HepG2 (cell line): ENCODE data around the gene INHA. TPM values are rescaled to one million over a fixed set of nuclear protein-coding genes. Genes with fewer than 3 reads are reported as not detected.

Experiments used
- CHD2 ChIP-seq: IDR thresholded peaks from 2 replicates; pipeline ENCODE4 v1.6.1; 2011; ENCODE audit warnings: low read depth, low read length, improper control_type of control experiment
- HNF1B ChIP-seq: sonication (generic); formaldehyde crosslinking; IDR thresholded peaks from 2 replicates; pipeline ENCODE4 v1.5.1; 2020; ENCODE audit warnings: mild to moderate bottlenecking, moderate library complexity, missing genetic modification reagents
- MEIS2 ChIP-seq: sonication (generic); formaldehyde crosslinking; IDR thresholded peaks from 2 replicates; pipeline ENCODE4 v1.9.0; 2021; ENCODE audit warnings: mild to moderate bottlenecking, missing genetic modification reagents
- PBX2 ChIP-seq: IDR thresholded peaks from 2 replicates; pipeline ENCODE4 v1.6.1; 2016; ENCODE audit warnings: control low read depth
- POGK ChIP-seq: sonication (generic); formaldehyde crosslinking; conservative IDR thresholded peaks from 2 replicates; pipeline ENCODE4 v1.8.0; 2022; ENCODE audit warnings: mild to moderate bottlenecking, moderate library complexity, missing genetic modification reagents
- PRDM10 ChIP-seq: sonication (generic); formaldehyde crosslinking; IDR thresholded peaks from 2 replicates; pipeline ENCODE4 v1.4.0; 2020; ENCODE audit warnings: low read depth, missing genetic modification reagents
- SRSF4 ChIP-seq: fragments of 200-400 bp; formaldehyde crosslinking; IDR thresholded peaks from one replicate; pipeline ENCODE4 v1.6.1; 2018; ENCODE audit warnings: mild to moderate bottlenecking, low read depth, low read length, moderate library complexity; ENCODE audit not compliant: poor library complexity, severe bottlenecking
- TEAD3 ChIP-seq: optimal IDR thresholded peaks from 2 replicates; pipeline ENCODE3; 2016; ENCODE audit warnings: borderline replicate concordance
- TEF ChIP-seq: sonication (generic); formaldehyde crosslinking; IDR thresholded peaks from 2 replicates; pipeline ENCODE4 v1.5.0; 2020; ENCODE audit warnings: missing genetic modification reagents
- TERF1 ChIP-seq: sonication (generic); formaldehyde crosslinking; IDR thresholded peaks from 2 replicates; pipeline ENCODE4 v1.8.0; 2022; ENCODE audit warnings: mild to moderate bottlenecking, missing genetic modification reagents, moderate library complexity
- YEATS2 ChIP-seq: sonication (generic); formaldehyde crosslinking; IDR thresholded peaks from 2 replicates; pipeline ENCODE4 v1.4.0; 2020; ENCODE audit warnings: missing genetic modification reagents, borderline replicate concordance
- ZFP91 ChIP-seq: sonication (generic); formaldehyde crosslinking; IDR thresholded peaks from 2 replicates; pipeline ENCODE4 v1.9.0; 2022; ENCODE audit warnings: missing genetic modification reagents, mild to moderate bottlenecking, borderline replicate concordance
- ZNF143 ChIP-seq: sonication (generic); formaldehyde crosslinking; IDR thresholded peaks from 2 replicates; pipeline ENCODE4 v1.4.0; 2020; ENCODE audit warnings: missing genetic modification reagents
- ZNF563 ChIP-seq: sonication (generic); formaldehyde crosslinking; IDR thresholded peaks from 2 replicates; pipeline ENCODE4 v1.8.0; 2022; ENCODE audit warnings: mild to moderate bottlenecking, moderate library complexity, missing genetic modification reagents
- ZNF792 ChIP-seq: IDR thresholded peaks from 2 replicates; pipeline ENCODE4 v1.6.1; 2016
- polyA plus RNA-seq, 8 experiments: library from polyadenylated mRNA; depleted of rRNA in 3 of 8; stranded (reverse) in 7 of 8; unstranded in 1 of 8; fragments of >200 nt; fragmentation: Illumina TruSeq in 4 of 8; extraction: Trizol in 4 of 8; gene quantifications; 2 replicates each; pipeline versions ENCODE4 v1.2.1 to v1.2.3, GENCODE V29; 2011 to 2016; ENCODE audit warnings: low read depth in 4 of 8, missing spikeins in 1 of 8, mixed read lengths in 1 of 8; ENCODE audit not compliant: insufficient read depth in 1 of 8
- total RNA-seq, 5 experiments: library from RNA; depleted of rRNA; stranded (reverse); fragments of >200 nt; fragmentation: Illumina TruSeq; extraction: Trizol; gene quantifications; 2 replicates each; pipeline ENCODE4 v1.2.3, GENCODE V29; 2016; ENCODE audit warnings: low read depth in 1 of 5

The INHA gene
- total and polyA plus RNA-seq, 2 of the 13 experiments (the other 11 are each of a cell fraction or from before 2014, with no cell fraction given), result 4.1 to 15.2 TPM

- peak; percentile 88; the same call in 1 of the 2 replicates for TF ChIP-seq TERF1 (CRISPR knock-in tag)
- no peak for TF ChIP-seq SRSF4
- no peak; the same call in 1 of the 2 replicates for TF ChIP-seq MEIS2 (CRISPR knock-in tag)
- no peak; the same call in 1 of the 2 replicates for TF ChIP-seq ZNF143 (CRISPR knock-in tag)
- TF ChIP-seq CHD2, result peak; percentile 15; the same call in 1 of the 2 replicates
- peak; percentile 92 for TF ChIP-seq POGK (CRISPR knock-in tag)
- peak; percentile 39; the same call in 1 of the 2 replicates for TF ChIP-seq ZNF792 (CRISPR knock-in tag)
- peak; percentile 81 for TF ChIP-seq ZNF563 (CRISPR knock-in tag)
- peak; percentile 8 for TF ChIP-seq TEAD3 (CRISPR knock-in tag)
- peak; percentile 74 for TF ChIP-seq ZFP91 (CRISPR knock-in tag)
- TF ChIP-seq YEATS2 (CRISPR knock-in tag), result no peak
- no peak for TF ChIP-seq PBX2 (CRISPR knock-in tag)
- peak; percentile 77 for TF ChIP-seq HNF1B (CRISPR knock-in tag)
- TF ChIP-seq PRDM10 (CRISPR knock-in tag), result no peak
- TF ChIP-seq TEF (CRISPR knock-in tag), result no peak
Observed at GRCh38 chr2:219552382-219553167, 19.5 kb upstream of the INHA start (continued).
